Stimulated activated CD8-positive, alpha-beta memory T cell treated with anti-CD3 and anti-CD28 coated beads, Interleukin-12 subunit alpha, Interleukin-12 subunit beta, amount 100 ng/mL, for 24 hours (primary cell): ENCODE data around the gene LMBR1L.
"Not testable (repeated sequence)": the region's sequence is repeated elsewhere in the genome, so short reads cannot be mapped to it uniquely, and the experiment has no call there.

Experiments used
- DNase-seq: peaks from one replicate; pipeline ENCODE4 v3.0.0-alpha.2; 2020; ENCODE audit errors: extremely low read depth

LMBR1L gene

GRCh38 chr12:49086116-49086515, 24.5 kb downstream of the LMBR1L start:
- no peak for DNase-seq

GRCh38 chr12:49084438-49084837, 26.2 kb downstream of the LMBR1L start:
- DNase-seq = no peak

GRCh38 chr12:49079793-49080192, 30.9 kb downstream of the LMBR1L start:
- no peak for DNase-seq

- DNase-seq = no peak
These were observed 39.7 kb downstream of the LMBR1L start for GRCh38 chr12:49070971-49071370.

- peak; percentile 94 for DNase-seq
These were observed 40.9 kb downstream of the LMBR1L start, which contains the start of gene RHEBL1 for GRCh38 chr12:49069507-49070346. Gene RHEBL1, minus strand, starts transcription at chr12:49069979. Its CDS starts 194 bp downstream, at chr12:49069785.

- DNase-seq = no peak
These were observed 41.7 kb downstream of the LMBR1L start for GRCh38 chr12:49068879-49069506.

DNA sequence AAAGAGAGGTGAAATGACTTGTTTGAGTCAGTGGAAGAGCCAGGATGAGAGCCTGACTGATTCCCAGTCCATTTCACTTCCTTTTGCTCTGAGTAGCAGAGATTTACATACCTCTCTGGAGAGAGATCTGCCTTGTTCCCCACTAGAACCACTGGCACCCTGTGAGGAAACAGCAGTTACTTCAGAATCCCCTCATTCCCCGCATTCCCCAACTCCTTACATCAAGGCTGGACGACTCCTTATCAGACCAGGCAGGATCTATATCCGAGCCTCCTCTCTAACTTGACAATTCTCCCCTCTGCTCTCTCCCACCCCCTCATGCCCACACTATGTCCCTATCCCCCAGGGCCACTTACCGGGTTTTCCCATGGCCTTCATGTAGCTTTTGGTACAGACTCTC, 44.5 kb downstream of the LMBR1L start:
- no peak for DNase-seq

DNA sequence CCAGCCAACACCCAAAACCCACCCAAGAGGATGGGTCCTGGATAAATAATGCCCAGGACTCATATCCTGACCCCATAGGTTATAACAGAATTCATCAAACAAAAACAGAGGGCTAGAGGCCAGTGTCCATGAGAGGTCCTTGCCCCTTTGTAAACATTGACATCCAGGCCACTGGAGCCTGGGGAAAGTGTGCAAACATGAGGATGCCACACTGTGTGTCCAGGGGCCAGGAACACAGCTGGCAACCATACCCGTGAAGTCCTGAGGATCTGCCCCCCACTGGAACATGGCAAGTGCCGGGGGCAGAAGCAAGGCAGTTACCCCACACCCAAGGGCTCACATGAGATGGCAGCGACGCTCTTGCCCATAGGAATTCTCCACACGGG, 45.9 kb downstream of the LMBR1L start:
- DNase-seq = no peak

DNA sequence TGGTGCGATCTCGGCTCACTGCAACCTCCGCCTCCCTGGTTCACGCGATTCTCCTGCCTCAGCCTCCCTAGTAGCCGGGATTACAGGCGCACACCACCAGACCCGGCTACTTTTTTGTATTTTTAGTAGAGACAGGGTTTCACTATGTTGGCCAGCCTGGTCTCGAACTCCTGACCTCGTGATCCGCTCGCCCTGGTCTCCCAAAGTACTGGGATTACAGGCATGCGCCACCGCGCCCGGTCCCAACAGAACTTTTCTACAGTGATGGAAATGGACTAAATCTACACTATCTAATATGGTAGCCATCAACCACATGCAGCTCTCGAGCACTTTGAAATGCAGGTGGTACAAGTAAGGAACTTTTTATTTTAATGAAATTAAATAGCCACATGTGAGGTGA, 48.7 kb downstream of the LMBR1L start:
- not testable (repeated sequence) for DNase-seq

- DNase-seq = no peak
These were observed 49.4 kb downstream of the LMBR1L start for GRCh38 chr12:49061157-49061650.

GRCh38 chr12:49060237-49061156, 50.1 kb downstream of the LMBR1L start, which contains the start of gene KMT2D:
Gene KMT2D, minus strand, starts transcription at chr12:49060794. Its CDS starts 5,470 bp downstream, at chr12:49055324.
- DNase-seq = peak; percentile 78

DNA sequence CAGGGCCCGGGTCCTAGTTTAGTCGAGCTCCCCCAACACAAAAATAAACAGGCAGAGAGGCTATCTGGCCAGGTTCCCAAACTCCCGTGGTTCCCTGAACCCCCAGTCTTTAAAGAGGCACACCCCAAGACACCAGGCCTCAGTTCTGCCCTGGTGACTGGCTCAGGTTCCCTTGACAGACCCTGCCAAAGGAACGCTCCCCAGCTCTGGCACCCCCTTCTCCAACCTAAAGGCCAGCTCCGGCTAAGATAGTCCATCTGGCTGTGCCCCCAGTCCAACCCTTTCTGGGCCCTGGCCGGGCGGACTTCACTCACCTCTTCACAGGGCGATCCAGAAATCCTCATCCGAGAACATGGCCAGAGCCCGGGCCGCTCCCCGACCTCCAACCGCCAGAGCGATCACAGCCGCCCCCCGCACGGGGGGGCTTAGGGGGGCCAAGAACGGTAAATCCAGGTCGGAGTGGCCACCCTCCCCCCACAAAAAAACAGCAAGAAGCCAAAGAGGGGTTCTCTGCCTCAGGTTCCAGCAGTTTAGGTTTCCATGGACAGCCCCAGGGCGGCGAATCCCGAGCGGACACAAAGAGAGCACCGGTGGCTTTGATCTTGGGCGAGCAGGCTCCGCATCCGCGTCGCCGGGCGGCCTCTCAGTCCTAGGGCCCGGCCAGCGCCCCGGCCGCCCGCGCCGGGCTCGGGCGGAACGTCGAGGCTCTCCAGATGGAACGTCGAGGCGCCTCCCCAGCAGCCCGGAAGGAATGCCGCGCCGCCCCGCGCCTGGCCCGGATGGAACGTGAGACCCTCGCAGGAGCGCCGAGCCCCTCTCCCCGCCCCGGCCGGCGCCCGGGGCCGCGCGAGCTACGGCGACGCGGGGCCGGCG, 51.1 kb downstream of the LMBR1L start:
- no peak for DNase-seq

- no peak for DNase-seq
These were observed 51.7 kb downstream of the LMBR1L start for GRCh38 chr12:49059045-49059298.

DNA sequence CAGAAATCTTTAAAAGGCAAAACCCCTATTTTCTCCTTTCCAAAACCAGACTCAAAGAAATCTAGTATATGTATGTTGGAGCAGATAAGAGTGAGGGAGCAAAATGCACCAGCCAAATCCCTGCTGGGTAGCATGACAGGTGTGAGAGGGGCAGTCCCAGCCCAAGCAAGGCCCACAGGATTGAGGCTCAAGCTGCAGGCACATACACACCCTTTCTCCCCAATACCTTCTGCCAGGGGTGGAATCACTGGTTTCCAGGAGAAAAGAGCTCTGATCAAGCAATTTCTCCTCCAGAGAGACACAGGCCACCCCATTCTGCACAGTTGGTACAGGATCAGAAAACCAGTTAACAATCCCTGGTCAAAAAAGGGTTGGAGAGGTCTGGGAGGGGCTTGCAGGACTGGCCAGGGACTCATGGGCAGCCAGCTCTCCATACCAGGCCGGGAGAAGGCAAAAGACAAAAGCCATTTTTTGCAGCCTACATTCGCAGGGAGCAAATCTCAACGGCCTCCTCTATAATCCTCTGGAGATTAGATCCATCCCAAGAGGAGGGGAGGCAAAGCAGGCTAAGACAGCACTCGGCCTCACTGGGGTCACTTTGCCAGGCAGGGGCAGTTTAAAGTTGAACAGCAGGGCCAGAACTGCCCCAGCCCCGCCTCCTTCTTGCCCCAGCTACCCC, 52.1 kb downstream of the LMBR1L start:
- no peak for DNase-seq

- DNase-seq = no peak
These were observed 52.8 kb downstream of the LMBR1L start for GRCh38 chr12:49057888-49058287.

DNA sequence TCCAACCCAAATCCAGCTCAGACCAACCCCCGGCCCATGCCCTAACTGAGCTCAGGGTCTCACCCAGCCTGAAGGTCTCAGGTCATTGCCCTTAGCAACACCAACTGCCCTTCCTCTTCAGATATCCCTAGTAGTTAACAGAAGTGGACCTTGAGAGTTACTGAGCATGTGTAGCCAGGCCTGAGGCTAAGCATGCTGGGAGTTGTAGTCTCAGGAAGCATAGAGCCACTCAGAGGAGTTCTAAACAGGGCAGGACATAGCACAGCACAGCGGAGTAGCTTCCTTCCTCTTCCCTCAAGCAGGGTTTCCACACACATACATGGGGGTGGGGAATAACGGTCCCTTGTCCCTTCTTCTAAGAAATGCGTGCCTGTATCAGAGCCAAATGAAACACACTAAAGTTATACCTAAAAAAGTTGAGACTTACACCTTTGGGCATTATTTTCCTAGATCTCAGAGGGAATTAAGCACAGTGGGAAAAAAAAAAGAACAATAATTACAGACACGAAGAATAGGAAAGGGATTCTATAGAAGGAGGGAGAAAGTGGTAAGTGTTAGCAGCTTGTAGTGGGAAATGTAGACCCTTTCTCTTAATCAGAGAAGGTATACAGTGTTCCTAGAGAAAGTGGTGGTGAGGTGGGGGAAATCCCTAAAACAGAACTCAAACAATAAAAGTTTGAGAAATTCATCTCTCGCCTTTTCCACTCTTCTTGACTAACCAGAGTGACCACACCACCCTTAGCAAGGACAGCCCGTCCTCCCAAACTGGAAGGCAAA, 54.5 kb downstream of the LMBR1L start:
- no peak for DNase-seq

DNA sequence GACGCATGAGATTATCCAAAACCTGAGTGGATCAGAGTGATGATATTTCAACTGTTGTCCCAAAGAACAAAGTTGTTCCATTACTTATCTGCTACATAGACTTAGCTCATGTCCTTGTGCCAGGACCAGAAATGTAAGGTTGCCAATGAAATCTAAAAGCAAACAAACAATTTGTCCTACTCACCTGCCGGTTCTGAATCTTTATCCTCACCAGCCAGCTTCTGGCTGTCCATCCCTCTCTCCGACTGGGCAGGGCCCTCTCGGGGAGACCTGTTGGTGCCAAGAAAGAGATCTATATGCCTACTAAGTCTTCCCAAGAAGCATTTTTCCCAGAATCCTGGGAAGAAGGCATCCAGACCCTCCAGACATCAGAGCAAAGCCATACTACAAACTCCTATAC, 55.6 kb downstream of the LMBR1L start:
- DNase-seq = no peak

- no peak for DNase-seq
These were observed 56.1 kb downstream of the LMBR1L start for GRCh38 chr12:49054524-49054923.

GRCh38 chr12:49054096-49054495, 56.6 kb downstream of the LMBR1L start:
- no peak for DNase-seq
